ENCODE results near the gene PUM2.
"Not testable (repeated sequence)": the region's sequence is repeated elsewhere in the genome, so short reads cannot be mapped to it uniquely, and the experiment has no call there.

The PUM2 gene

GRCh38 chr2:20370191-20370590 lies 19.5 kb upstream of the PUM2 start:
- no peak for DNase-seq

- no peak for DNase-seq
Measured at GRCh38 chr2:20369366-20369765, 18.7 kb upstream of the PUM2 start.

- no peak for DNase-seq
Measured at GRCh38 chr2:20368706-20369105, 18.1 kb upstream of the PUM2 start.

- not testable (repeated sequence) for DNase-seq
Measured at GRCh38 chr2:20367929-20368328, 17.3 kb upstream of the PUM2 start.

GRCh38 chr2:20366672-20367116 lies 16.1 kb upstream of the PUM2 start:
- DNase-seq = no peak

GRCh38 chr2:20365249-20365817 lies 14.7 kb upstream of the PUM2 start:
- DNase-seq = no peak

- no peak for DNase-seq
Measured at GRCh38 chr2:20363578-20363977, 12.9 kb upstream of the PUM2 start.

- DNase-seq = no peak
Measured at GRCh38 chr2:20362701-20363435, 12.2 kb upstream of the PUM2 start.

GRCh38 chr2:20361893-20362292 lies 11.2 kb upstream of the PUM2 start:
- DNase-seq = no peak

- no peak for DNase-seq
Measured at GRCh38 chr2:20359096-20359495, 8.5 kb upstream of the PUM2 start.

GRCh38 chr2:20357638-20358389 lies 7.2 kb upstream of the PUM2 start:
- no peak for DNase-seq

GRCh38 chr2:20356042-20356441 lies 5.4 kb upstream of the PUM2 start:
- DNase-seq = no peak

- no peak for DNase-seq
Measured at GRCh38 chr2:20355131-20355530, 4.5 kb upstream of the PUM2 start.

GRCh38 chr2:20353241-20353992 lies 2.8 kb upstream of the PUM2 start:
- DNase-seq = no peak

GRCh38 chr2:20352581-20353216 lies 2.1 kb upstream of the PUM2 start:
- DNase-seq = no peak

- no peak for DNase-seq
Measured at GRCh38 chr2:20352230-20352578, 1.6 kb upstream of the PUM2 start.

- DNase-seq = no peak
Measured at GRCh38 chr2:20351555-20352229, 1.0 kb upstream of the PUM2 start.

- no peak for DNase-seq
Measured at GRCh38 chr2:20350041-20350712, 467 bp downstream of the PUM2 start.

GRCh38 chr2:20349513-20349921 lies 1.1 kb downstream of the PUM2 start:
- DNase-seq = no peak

GRCh38 chr2:20348542-20348941 lies 2.1 kb downstream of the PUM2 start:
- DNase-seq = no peak

- DNase-seq = no peak
Measured at GRCh38 chr2:20346565-20347381, 3.9 kb downstream of the PUM2 start.

All from NCI-H1048 (cell line).